K562 (cell line): ENCODE measurements around the gene RREB1. TPM values are rescaled to one million over a fixed set of nuclear protein-coding genes. Genes with fewer than 3 reads are reported as not detected.

Experiments
- C11orf30 ChIP-seq: fragments of 450-650 bp; IDR thresholded peaks from 2 replicates; pipeline ENCODE4 v1.6.1; 2016; ENCODE audit warnings: low read depth, mild to moderate bottlenecking
- CEBPG ChIP-seq, 3 experiments: fragments of 200-800 bp in 1 of 3; sonication (Bioruptor generic) in 1 of 3; sonication (generic) in 1 of 3; formaldehyde crosslinking in 1 of 3; IDR thresholded peaks in 2 of 3; conservative IDR thresholded peaks in 1 of 3; 2 replicates each; pipeline versions ENCODE4 v1.6.1 to v1.8.0; 2016 to 2022; ENCODE audit warnings: missing compliant biosample characterization in 2 of 3, missing genetic modification characterization in 2 of 3, mild to moderate bottlenecking in 1 of 3, missing genetic modification reagents in 1 of 3
- DPF2 ChIP-seq: fragments of 450-650 bp; IDR thresholded peaks from 2 replicates; pipeline ENCODE4 v1.6.1; 2016
- FOSL1 ChIP-seq: fragments of 200-800 bp; sonication (Bioruptor generic); conservative IDR thresholded peaks from 2 replicates; pipeline ENCODE4 v1.6.1; 2016; ENCODE audit warnings: missing genetic modification characterization, missing compliant biosample characterization
- FOXA3 ChIP-seq, 2 experiments: fragments of 450-650 bp in 1 of 2; sonication (generic) in 1 of 2; formaldehyde crosslinking; IDR thresholded peaks in 1 of 2; conservative IDR thresholded peaks in 1 of 2; 2 replicates each; pipeline versions ENCODE4 v1.4.0 to v1.8.0; 2020 to 2022; ENCODE audit warnings: mild to moderate bottlenecking in 2 of 2, missing genetic modification reagents in 1 of 2
- FUS ChIP-seq: fragments of 200-400 bp; formaldehyde crosslinking; optimal IDR thresholded peaks from 2 replicates; pipeline ENCODE3; 2017; ENCODE audit warnings: low read depth, low read length
- HMG20A ChIP-seq: fragments of 450-650 bp; formaldehyde crosslinking; conservative IDR thresholded peaks from 2 replicates; pipeline ENCODE4 v1.4.0; 2020; ENCODE audit warnings: mild to moderate bottlenecking, mixed read lengths
- KLF13 ChIP-seq: fragments of 450-650 bp; IDR thresholded peaks from 2 replicates; pipeline ENCODE4 v1.6.1; 2016; ENCODE audit warnings: missing genetic modification characterization, low read depth, mild to moderate bottlenecking, missing compliant biosample characterization, moderate library complexity, borderline replicate concordance
- MYBL2 ChIP-seq, 2 experiments: fragments of 450-650 bp in 1 of 2; sonication (generic) in 1 of 2; formaldehyde crosslinking in 1 of 2; IDR thresholded peaks; 2 replicates each; pipeline versions ENCODE4 v1.6.1 to v1.8.1; 2017 to 2022; ENCODE audit warnings: borderline replicate concordance in 1 of 2, inconsistent platforms in 1 of 2, low read depth in 1 of 2, mild to moderate bottlenecking in 1 of 2, missing genetic modification reagents in 1 of 2, moderate library complexity in 1 of 2
- NELFE ChIP-seq: IDR thresholded peaks from 2 replicates; pipeline ENCODE4 v1.6.1; 2011; ENCODE audit warnings: mild to moderate bottlenecking; ENCODE audit not compliant: insufficient read depth, insufficient read length
- NR2C1 ChIP-seq, 2 experiments: fragments of 450-650 bp; IDR thresholded peaks; 2 replicates each; pipeline ENCODE4 v1.6.1; 2017; ENCODE audit warnings: mild to moderate bottlenecking in 2 of 2, antibody characterized with exemption in 1 of 2, inconsistent platforms in 1 of 2, missing compliant biosample characterization in 1 of 2, missing genetic modification characterization in 1 of 2
- PHF8 ChIP-seq: fragments of 200-600 bp; sonication (generic); IDR thresholded peaks from 2 replicates; pipeline ENCODE4 v1.6.1; 2012; ENCODE audit warnings: mixed run types, mild to moderate bottlenecking, inconsistent platforms, low read length, moderate library complexity, borderline replicate concordance
- RAD21 ChIP-seq, 2 experiments: fragments of 250-450 bp in 1 of 2; fragments of 450-650 bp in 1 of 2; sonication (Bioruptor Pico) in 1 of 2; formaldehyde crosslinking in 1 of 2; IDR thresholded peaks in 1 of 2; conservative IDR thresholded peaks in 1 of 2; 2 replicates each; pipeline versions ENCODE4 v1.4.0 to v1.8.0; 2020 to 2022; ENCODE audit warnings: mild to moderate bottlenecking in 2 of 2, moderate library complexity in 1 of 2
- SIN3B ChIP-seq: fragments of 450-650 bp; IDR thresholded peaks from 2 replicates; pipeline ENCODE4 v1.6.1; 2017; ENCODE audit warnings: low read depth, mild to moderate bottlenecking, moderate library complexity
- TBP ChIP-seq: optimal IDR thresholded peaks from 2 replicates; pipeline ENCODE3; 2011; ENCODE audit warnings: low read depth, low read length, improper control_type of control experiment
- TEAD2 ChIP-seq: fragments of 450-650 bp; IDR thresholded peaks from 2 replicates; pipeline ENCODE4 v1.6.1; 2016; ENCODE audit warnings: missing genetic modification characterization, control low read depth, missing compliant biosample characterization
- XRCC5 ChIP-seq: fragments of 200-400 bp; formaldehyde crosslinking; IDR thresholded peaks from 2 replicates; pipeline ENCODE4 v1.6.1; 2017; ENCODE audit warnings: low read depth, mild to moderate bottlenecking, low read length
- ZNF707 ChIP-seq: fragments of 250-450 bp; sonication (Bioruptor Pico); conservative IDR thresholded peaks from 2 replicates; pipeline ENCODE4 v1.8.0; 2022; ENCODE audit warnings: inconsistent platforms, mild to moderate bottlenecking, moderate library complexity
- polyA plus RNA-seq, 8 experiments: library from polyadenylated mRNA; depleted of rRNA in 4 of 8; stranded (reverse) in 5 of 8; unstranded in 3 of 8; fragments of >200 nt; fragmentation: Nextera tagmentation in 2 of 8; fragmentation: Illumina TruSeq in 1 of 8; extraction: Ambion mirVana in 2 of 8; extraction: Trizol in 1 of 8; gene quantifications; 2 replicates each; pipeline versions ENCODE4 v1.2.1 to v1.2.3, GENCODE V29; 2011 to 2014; ENCODE audit warnings: inconsistent platforms in 1 of 8, missing spikeins in 1 of 8
- total RNA-seq, 7 experiments: library from RNA; depleted of rRNA in 6 of 7; stranded (reverse); fragments of >200 nt in 6 of 7; fragmentation: Illumina TruSeq in 2 of 7; extraction: Trizol in 2 of 7; gene quantifications; 2 replicates each; pipeline versions ENCODE4 v1.2.1 to v1.2.3, GENCODE V29; 2011 to 2021; ENCODE audit warnings: low replicate concordance in 1 of 7
- TF ChIP-seq, protein P1 (sequence below), 2 experiments: fragments of 450-650 bp in 1 of 2; sonication (generic) in 1 of 2; formaldehyde crosslinking; conservative IDR thresholded peaks; 2 replicates each; pipeline versions ENCODE4 v1.4.0 to v1.8.1; 2020 to 2022; ENCODE audit warnings: mild to moderate bottlenecking in 1 of 2, missing genetic modification reagents in 1 of 2
- TF ChIP-seq, protein P2 (sequence below): sonication (generic); formaldehyde crosslinking; IDR thresholded peaks from 2 replicates; pipeline ENCODE4 v1.8.0; 2022; ENCODE audit warnings: mild to moderate bottlenecking, missing genetic modification reagents, borderline replicate concordance
- TF ChIP-seq, protein P3 (sequence below): fragments of 450-650 bp; IDR thresholded peaks from 2 replicates; pipeline ENCODE4 v1.6.1; 2016; ENCODE audit warnings: missing biosample characterization, missing genetic modification characterization

RREB1 gene
- total and polyA plus RNA-seq, 9 of the 15 experiments (the other 6 are each of a cell fraction or from before 2014, with no cell fraction given) = 3.3 to 64.2 (median 19.3) TPM

DNA sequence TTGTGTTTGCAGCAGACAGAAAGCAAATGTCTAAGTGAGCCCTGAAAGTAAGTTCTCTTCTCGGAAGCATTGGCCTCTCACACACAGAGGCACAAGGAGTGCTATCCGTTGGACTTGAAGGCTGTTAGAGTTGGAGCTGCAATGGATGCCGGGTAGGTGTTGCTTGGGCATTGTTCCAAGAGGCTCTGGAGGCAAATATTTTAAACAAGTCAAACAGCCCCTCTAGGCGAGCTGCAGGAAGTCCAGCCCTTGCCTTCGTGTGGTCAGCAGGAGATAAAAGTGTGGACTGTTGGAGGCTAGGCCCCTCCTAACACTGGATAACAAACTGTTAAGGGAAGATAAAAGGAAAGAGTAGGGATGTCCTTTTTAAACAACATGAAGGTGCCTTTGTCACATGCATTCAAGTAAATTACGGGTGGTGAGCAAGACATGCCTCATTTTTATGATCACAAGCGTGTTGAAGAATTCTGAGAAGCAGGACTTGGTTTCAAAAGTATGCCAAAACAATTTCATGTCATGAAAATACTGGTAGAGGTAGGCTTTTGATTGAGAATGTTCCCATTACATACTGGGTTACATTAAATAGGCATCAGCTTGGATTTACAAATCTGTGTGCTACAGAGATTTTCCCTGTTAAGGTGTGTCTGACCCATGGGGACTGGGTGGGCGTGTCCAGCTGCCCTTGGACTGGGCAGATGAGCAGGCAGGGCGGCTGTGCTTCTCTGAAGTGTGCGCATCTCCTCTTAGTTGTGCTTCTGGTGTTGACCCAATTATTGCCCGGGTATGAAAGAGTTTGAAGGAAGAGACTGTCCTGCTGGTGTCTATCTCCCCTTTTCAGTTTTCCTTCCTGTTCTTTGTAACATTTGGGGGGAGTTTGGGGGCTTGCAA lies 57.5 kb downstream of the RREB1 start (continued):
- TF ChIP-seq, protein P1, sequence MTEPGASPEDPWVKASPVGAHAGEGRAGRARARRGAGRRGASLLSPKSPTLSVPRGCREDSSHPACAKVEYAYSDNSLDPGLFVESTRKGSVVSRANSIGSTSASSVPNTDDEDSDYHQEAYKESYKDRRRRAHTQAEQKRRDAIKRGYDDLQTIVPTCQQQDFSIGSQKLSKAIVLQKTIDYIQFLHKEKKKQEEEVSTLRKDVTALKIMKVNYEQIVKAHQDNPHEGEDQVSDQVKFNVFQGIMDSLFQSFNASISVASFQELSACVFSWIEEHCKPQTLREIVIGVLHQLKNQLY (CRISPR knock-in tag; conservative IDR thresholded peaks at IDR 0.05) = no peak
- TF ChIP-seq NR2C1 (IDR thresholded peaks at IDR 0.05) (peak; percentile 44; the same call in 1 of the 2 replicates), NR2C1 (tag; IDR thresholded peaks at IDR 0.05) (peak; percentile 58), HMG20A (CRISPR knock-in tag) (peak; percentile 65; the same call in 1 of the 2 replicates), KLF13 (tag) (peak; percentile 87), FOSL1 (tag) (peak; percentile 80), DPF2 (peak; percentile 98), SIN3B (no peak), FOXA3 (CRISPR knock-in tag; conservative IDR thresholded peaks at IDR 0.05 in 1 of 2, IDR thresholded peaks at IDR 0.05 in 1 of 2) (peak; percentile 59 to 81; a peak in 3 of 4 replicates), XRCC5 (no peak), PHF8 (peak; percentile 27; the same call in 1 of the 2 replicates), TBP (no peak), NELFE (no peak), MYBL2 (IDR thresholded peaks at IDR 0.05; ENCODE audit: low read depth) (peak; percentile 90), MYBL2 (CRISPR knock-in tag; IDR thresholded peaks at IDR 0.05; ENCODE audit: borderline replicate concordance) (no peak), CEBPG (CRISPR knock-in tag; IDR thresholded peaks at IDR 0.05) (peak; percentile 44), CEBPG (tag; conservative IDR thresholded peaks at IDR 0.05 in 1 of 2, IDR thresholded peaks at IDR 0.05 in 1 of 2) (no peak), TEAD2 (tag) (peak; percentile 63; the same call in 1 of the 2 replicates), FUS (no peak), RAD21 (CRISPR knock-in tag; conservative IDR thresholded peaks at IDR 0.05 in 1 of 2, IDR thresholded peaks at IDR 0.05 in 1 of 2) (peak in 1 of 2 experiments; percentile 54), C11orf30 (no peak), ZNF707 (CRISPR knock-in tag) (no peak)
- TF ChIP-seq, protein P2, sequence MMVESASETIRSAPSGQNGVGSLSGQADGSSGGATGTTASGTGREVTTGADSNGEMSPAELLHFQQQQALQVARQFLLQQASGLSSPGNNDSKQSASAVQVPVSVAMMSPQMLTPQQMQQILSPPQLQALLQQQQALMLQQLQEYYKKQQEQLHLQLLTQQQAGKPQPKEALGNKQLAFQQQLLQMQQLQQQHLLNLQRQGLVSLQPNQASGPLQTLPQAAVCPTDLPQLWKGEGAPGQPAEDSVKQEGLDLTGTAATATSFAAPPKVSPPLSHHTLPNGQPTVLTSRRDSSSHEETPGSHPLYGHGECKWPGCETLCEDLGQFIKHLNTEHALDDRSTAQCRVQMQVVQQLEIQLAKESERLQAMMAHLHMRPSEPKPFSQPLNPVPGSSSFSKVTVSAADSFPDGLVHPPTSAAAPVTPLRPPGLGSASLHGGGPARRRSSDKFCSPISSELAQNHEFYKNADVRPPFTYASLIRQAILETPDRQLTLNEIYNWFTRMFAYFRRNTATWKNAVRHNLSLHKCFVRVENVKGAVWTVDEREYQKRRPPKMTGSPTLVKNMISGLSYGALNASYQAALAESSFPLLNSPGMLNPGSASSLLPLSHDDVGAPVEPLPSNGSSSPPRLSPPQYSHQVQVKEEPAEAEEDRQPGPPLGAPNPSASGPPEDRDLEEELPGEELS = peak; percentile 74; the same call in 1 of the 2 replicates
- TF ChIP-seq, protein P3, sequence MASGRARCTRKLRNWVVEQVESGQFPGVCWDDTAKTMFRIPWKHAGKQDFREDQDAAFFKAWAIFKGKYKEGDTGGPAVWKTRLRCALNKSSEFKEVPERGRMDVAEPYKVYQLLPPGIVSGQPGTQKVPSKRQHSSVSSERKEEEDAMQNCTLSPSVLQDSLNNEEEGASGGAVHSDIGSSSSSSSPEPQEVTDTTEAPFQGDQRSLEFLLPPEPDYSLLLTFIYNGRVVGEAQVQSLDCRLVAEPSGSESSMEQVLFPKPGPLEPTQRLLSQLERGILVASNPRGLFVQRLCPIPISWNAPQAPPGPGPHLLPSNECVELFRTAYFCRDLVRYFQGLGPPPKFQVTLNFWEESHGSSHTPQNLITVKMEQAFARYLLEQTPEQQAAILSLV = peak; percentile 36; the same call in 1 of the 2 replicates
